CD14-positive monocyte (primary cell): Measurements from ENCODE around the gene COL9A3. TPM values are rescaled to one million over a fixed set of nuclear protein-coding genes. Genes with fewer than 3 reads are reported as not detected.
A peak's percentile ranks its signal among the peaks of the same experiment; 100 is the strongest.

Experiments
- DNase-seq, 3 donors: peaks; one replicate each; pipeline ENCODE4 v3.0.0-alpha.2; 2011 to 2022
- H2AFZ ChIP-seq: 2 replicates; pipeline ENCODE4 v1.6.0; 2012; ENCODE audit warnings: mild to moderate bottlenecking, low read depth, low read length, inconsistent platforms; ENCODE audit not compliant: insufficient read depth, poor library complexity, severe bottlenecking
- H3K27ac ChIP-seq, 2 donors: 1 replicate in 1 of 2; 2 replicates in 1 of 2; pipeline ENCODE4 v1.5.1; 2012 to 2013; ENCODE audit warnings: low read length in 2 of 2, control low read depth in 1 of 2, inconsistent platforms in 1 of 2, low read depth in 1 of 2, mild to moderate bottlenecking in 1 of 2
- H3K27me3 ChIP-seq, 2 donors: one replicate each; pipeline versions ENCODE4 v1.6.0 to v1.6.1; 2011 to 2013; ENCODE audit warnings: low read length in 2 of 2; ENCODE audit not compliant: control insufficient read depth in 2 of 2, insufficient read depth in 2 of 2
- H3K36me3 ChIP-seq, 2 donors: replicated peaks in 1 of 2; 1 replicate in 1 of 2; 2 replicates in 1 of 2; pipeline versions ENCODE4 v1.5.1 to v1.6.1; 2012 to 2013; ENCODE audit warnings: low read length in 2 of 2, control low read depth in 1 of 2, inconsistent platforms in 1 of 2, mild to moderate bottlenecking in 1 of 2; ENCODE audit not compliant: insufficient read depth in 2 of 2, control insufficient read depth in 1 of 2
- H3K4me1 ChIP-seq, 2 donors: 1 replicate in 1 of 2; 2 replicates in 1 of 2; pipeline versions ENCODE4 v1.5.1 to v1.6.1; 2012 to 2013; ENCODE audit warnings: low read length in 2 of 2, control low read depth in 1 of 2, inconsistent platforms in 1 of 2, mild to moderate bottlenecking in 1 of 2, moderate library complexity in 1 of 2; ENCODE audit not compliant: insufficient read depth in 2 of 2, control insufficient read depth in 1 of 2
- H3K4me2 ChIP-seq: replicated peaks from 2 replicates; pipeline ENCODE3; 2012; ENCODE audit warnings: low read length, moderate library complexity, mild to moderate bottlenecking; ENCODE audit not compliant: poor library complexity, severe bottlenecking; ENCODE audit errors: extremely low read depth
- H3K4me3 ChIP-seq, 3 experiments: fragments of 200-600 bp in 1 of 3; sonication (generic) in 1 of 3; replicated peaks in 1 of 3; 1 replicate in 2 of 3; 2 replicates in 1 of 3; pipeline ENCODE4 v1.5.1; 2011 to 2013; ENCODE audit warnings: low read length in 3 of 3, mild to moderate bottlenecking in 3 of 3, control low read depth in 2 of 3, low read depth in 2 of 3, inconsistent platforms in 1 of 3, moderate library complexity in 1 of 3
- H3K79me2 ChIP-seq: 2 replicates; pipeline ENCODE4 v1.6.0; 2012; ENCODE audit warnings: mild to moderate bottlenecking, control low read depth, inconsistent platforms, low read length, moderate library complexity; ENCODE audit not compliant: insufficient read depth
- H3K9ac ChIP-seq: 2 replicates; pipeline ENCODE4 v1.6.0; 2017; ENCODE audit warnings: low read length, mild to moderate bottlenecking; ENCODE audit not compliant: insufficient read depth, poor library complexity, severe bottlenecking
- H3K9me3 ChIP-seq, 2 donors: replicated peaks in 1 of 2; 1 replicate in 1 of 2; 2 replicates in 1 of 2; pipeline versions ENCODE4 v1.5.1 to v1.6.1; 2012 to 2013; ENCODE audit warnings: low read length in 2 of 2, control low read depth in 1 of 2; ENCODE audit not compliant: control insufficient read depth in 1 of 2, insufficient read depth in 1 of 2
- H4K20me1 ChIP-seq: 2 replicates; pipeline ENCODE4 v1.6.0; 2012; ENCODE audit warnings: mild to moderate bottlenecking, low read length, control low read depth, moderate library complexity; ENCODE audit not compliant: insufficient read depth
- H3K27ac Mint-ChIP-seq, 7 donors: one replicate each; pipeline ENCODE4 v1.8.0; 2020; ENCODE audit warnings: mild to moderate bottlenecking in 7 of 7, mixed read lengths in 7 of 7, moderate library complexity in 6 of 7, inconsistent platforms in 2 of 7
- H3K27me3 Mint-ChIP-seq, 3 donors: one replicate each; pipeline ENCODE4 v1.8.0; 2021 to 2022; ENCODE audit warnings: low read depth in 3 of 3, mild to moderate bottlenecking in 3 of 3, mixed read lengths in 3 of 3, moderate library complexity in 3 of 3, inconsistent platforms in 1 of 3
- H3K36me3 Mint-ChIP-seq, 2 donors: one replicate each; pipeline ENCODE4 v1.8.0; 2020; ENCODE audit warnings: mixed read lengths in 2 of 2, inconsistent platforms in 1 of 2, mild to moderate bottlenecking in 1 of 2
- H3K4me1 Mint-ChIP-seq: one replicate; pipeline ENCODE4 v1.8.0; 2020; ENCODE audit warnings: mild to moderate bottlenecking, mixed read lengths
- H3K4me3 Mint-ChIP-seq, 2 donors: one replicate each; pipeline ENCODE4 v1.8.0; 2020; ENCODE audit warnings: mild to moderate bottlenecking in 2 of 2, mixed read lengths in 2 of 2, moderate library complexity in 1 of 2
- H3K9me3 Mint-ChIP-seq, 7 donors: one replicate each; pipeline ENCODE4 v1.8.0; 2020 to 2022; ENCODE audit warnings: mixed read lengths in 7 of 7, mild to moderate bottlenecking in 6 of 7, moderate library complexity in 6 of 7, inconsistent platforms in 2 of 7
- WGBS: methylation state at CpG from one replicate; pipeline ENCODE4 v1.1.5; 2013; ENCODE audit warnings: missing lambda C conversion rate; ENCODE audit not compliant: insufficient coverage; 5-methylcytosine and 5-hydroxymethylcytosine counted together
- intact Hi-C, 2 donors: fragments of 100-400 bp; cut with micrococcal nuclease; formaldehyde crosslinking; loops; one replicate each; pipeline versions ENCODE4 v1.15.0 to v1.15.1; 2023
- polyA plus RNA-seq, 3 donors: library from polyadenylated mRNA; depleted of rRNA in 1 of 3; unstranded in 2 of 3; stranded (reverse) in 1 of 3; fragments of 300-500 nt in 2 of 3; fragments of >200 nt in 1 of 3; fragmentation: Illumina TruSeq in 2 of 3; gene quantifications; 1 replicate in 2 of 3; 2 replicates in 1 of 3; pipeline ENCODE4 v1.2.3, GENCODE V29; 2012 to 2021
- TF ChIP-seq, protein P1 (sequence below): fragments of 200-600 bp; IDR thresholded peaks from one replicate; pipeline ENCODE4 v1.8.0; 2022; ENCODE audit warnings: antibody characterized with exemption, mild to moderate bottlenecking

Gene COL9A3
- polyA plus RNA-seq, 3 donors = 1.8 to 4.4 (median 2.6) TPM

DNA sequence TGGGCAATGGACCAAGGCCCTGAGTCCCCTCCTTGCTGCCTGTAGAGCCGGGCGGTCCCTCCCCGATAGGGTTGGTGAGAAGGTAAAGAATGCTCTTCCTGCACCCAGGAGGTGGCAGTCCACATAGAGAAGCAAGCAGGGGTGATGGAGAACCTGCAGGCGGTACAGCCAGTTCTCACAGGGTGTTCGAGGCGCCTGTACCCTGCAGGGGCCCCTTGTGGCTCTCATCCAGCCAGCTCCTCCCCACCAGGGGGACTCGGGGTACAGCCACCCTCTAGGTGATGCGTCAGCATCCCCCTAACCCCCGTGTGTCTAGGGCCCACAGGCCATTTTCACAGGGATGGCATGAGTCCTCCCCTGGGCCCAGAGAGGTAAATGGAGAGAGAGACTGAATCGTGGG lies 5.1 kb upstream of the COL9A3 start:
- Histone ChIP-seq H3K9me3 (no peaks in the 10 kb centered on the region), H3K4me2 (no peak overlapping the region), H3K36me3 (peaks cover 64 to 74% of the 10 kb centered on the region in 2 donors), H3K4me3 (no peak overlapping the region), H2AFZ (no peak overlapping the region), H3K9ac (no peak overlapping the region), H3K27ac (no peak overlapping the region), H3K4me1 (peaks cover 27 to 47% of the 10 kb centered on the region in 2 donors), H3K79me2 (peaks cover 36% of the 10 kb centered on the region), H3K27me3 (peaks cover 8 to 29% of the 10 kb centered on the region in 2 donors), H4K20me1 (peaks cover 100% of the 10 kb centered on the region)
- TF ChIP-seq, protein P1, sequence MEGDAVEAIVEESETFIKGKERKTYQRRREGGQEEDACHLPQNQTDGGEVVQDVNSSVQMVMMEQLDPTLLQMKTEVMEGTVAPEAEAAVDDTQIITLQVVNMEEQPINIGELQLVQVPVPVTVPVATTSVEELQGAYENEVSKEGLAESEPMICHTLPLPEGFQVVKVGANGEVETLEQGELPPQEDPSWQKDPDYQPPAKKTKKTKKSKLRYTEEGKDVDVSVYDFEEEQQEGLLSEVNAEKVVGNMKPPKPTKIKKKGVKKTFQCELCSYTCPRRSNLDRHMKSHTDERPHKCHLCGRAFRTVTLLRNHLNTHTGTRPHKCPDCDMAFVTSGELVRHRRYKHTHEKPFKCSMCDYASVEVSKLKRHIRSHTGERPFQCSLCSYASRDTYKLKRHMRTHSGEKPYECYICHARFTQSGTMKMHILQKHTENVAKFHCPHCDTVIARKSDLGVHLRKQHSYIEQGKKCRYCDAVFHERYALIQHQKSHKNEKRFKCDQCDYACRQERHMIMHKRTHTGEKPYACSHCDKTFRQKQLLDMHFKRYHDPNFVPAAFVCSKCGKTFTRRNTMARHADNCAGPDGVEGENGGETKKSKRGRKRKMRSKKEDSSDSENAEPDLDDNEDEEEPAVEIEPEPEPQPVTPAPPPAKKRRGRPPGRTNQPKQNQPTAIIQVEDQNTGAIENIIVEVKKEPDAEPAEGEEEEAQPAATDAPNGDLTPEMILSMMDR = no peak
- WGBS = 79% methylated on average over 6 of the region's 10 CpGs
- Mint-ChIP-seq H3K27ac (peak overlapping the region in 1 of 7 donors; percentile 60), H3K27me3 (peaks cover 26 to 45% (median 29%) of the 10 kb centered on the region in 3 donors), H3K4me3 (no peak overlapping the region), H3K36me3 (peaks cover 48 to 66% of the 10 kb centered on the region in 2 donors), H3K4me1 (peaks cover 35% of the 10 kb centered on the region), H3K9me3 (peaks cover 0 to 4% (median 0%) of the 10 kb centered on the region in 7 donors)
- no peak for DNase-seq
- intact Hi-C loops = loop anchor here in 1 of 2 donors (5.0 kb wide), 1 partner anchor 309 kb away; no protein-coding TSS in a partner anchor

DNA sequence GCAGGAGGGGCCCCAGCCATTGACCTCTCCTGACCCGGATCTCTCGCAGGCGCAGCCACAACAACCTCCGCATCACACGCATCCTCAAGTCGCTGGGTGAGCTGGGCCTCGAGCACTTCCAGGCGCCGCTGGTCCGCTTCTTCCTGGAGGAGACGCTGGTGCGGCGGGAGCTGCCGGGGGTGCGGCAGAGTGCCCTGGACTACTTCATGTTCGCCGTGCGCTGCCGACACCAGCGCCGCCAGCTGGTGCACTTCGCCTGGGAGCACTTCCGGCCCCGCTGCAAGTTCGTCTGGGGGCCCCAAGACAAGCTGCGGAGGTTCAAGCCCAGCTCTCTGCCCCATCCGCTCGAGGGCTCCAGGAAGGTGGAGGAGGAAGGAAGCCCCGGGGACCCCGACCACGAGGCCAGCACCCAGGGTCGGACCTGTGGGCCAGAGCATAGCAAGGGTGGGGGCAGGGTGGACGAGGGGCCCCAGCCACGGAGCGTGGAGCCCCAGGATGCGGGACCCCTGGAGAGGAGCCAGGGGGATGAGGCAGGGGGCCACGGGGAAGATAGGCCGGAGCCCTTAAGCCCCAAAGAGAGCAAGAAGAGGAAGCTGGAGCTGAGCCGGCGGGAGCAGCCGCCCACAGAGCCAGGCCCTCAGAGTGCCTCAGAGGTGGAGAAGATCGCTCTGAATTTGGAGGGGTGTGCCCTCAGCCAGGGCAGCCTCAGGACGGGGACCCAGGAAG lies 4.5 kb upstream of the COL9A3 start:
- H3K27me3 Mint-ChIP-seq = peaks cover 26 to 49% (median 29%) of the 10 kb centered on the region in 3 donors
- H3K9me3 Mint-ChIP-seq = peaks cover 0 to 4% (median 0%) of the 10 kb centered on the region in 7 donors
- peaks cover 58 to 68% of the 10 kb centered on the region in 2 donors for H3K36me3 ChIP-seq
- TF ChIP-seq, protein P1 = no peak
- 62% methylated on average over 43 of the region's 43 CpGs for WGBS
- H4K20me1 ChIP-seq = peaks cover 95% of the 10 kb centered on the region
- H3K4me2 ChIP-seq = no peak overlapping the region
- H3K4me3 ChIP-seq = no peak overlapping the region
- H3K4me1 Mint-ChIP-seq = peaks cover 31% of the 10 kb centered on the region
- peaks cover 8 to 30% of the 10 kb centered on the region in 2 donors for H3K27me3 ChIP-seq
- H3K9ac ChIP-seq = no peak overlapping the region
- intact Hi-C loops = loop anchor here in 1 of 2 donors (5.0 kb wide), 1 partner anchor 310 kb away; no protein-coding TSS in a partner anchor
- DNase-seq = no peak
- H3K4me1 ChIP-seq = peaks cover 21 to 43% of the 10 kb centered on the region in 2 donors
- no peak overlapping the region for H2AFZ ChIP-seq
- no peak overlapping the region for H3K27ac ChIP-seq
- peak overlapping the region in 3 of 7 donors; percentile 6 to 50 (median 15) for H3K27ac Mint-ChIP-seq
- peaks cover 30% of the 10 kb centered on the region for H3K79me2 ChIP-seq
- no peaks in the 10 kb centered on the region for H3K9me3 ChIP-seq
- H3K36me3 Mint-ChIP-seq = peaks cover 47 to 63% of the 10 kb centered on the region in 2 donors
- peak overlapping the region in 1 of 2 donors; percentile 53 for H3K4me3 Mint-ChIP-seq
